ENCODE data around the gene SV2B.

DNA sequence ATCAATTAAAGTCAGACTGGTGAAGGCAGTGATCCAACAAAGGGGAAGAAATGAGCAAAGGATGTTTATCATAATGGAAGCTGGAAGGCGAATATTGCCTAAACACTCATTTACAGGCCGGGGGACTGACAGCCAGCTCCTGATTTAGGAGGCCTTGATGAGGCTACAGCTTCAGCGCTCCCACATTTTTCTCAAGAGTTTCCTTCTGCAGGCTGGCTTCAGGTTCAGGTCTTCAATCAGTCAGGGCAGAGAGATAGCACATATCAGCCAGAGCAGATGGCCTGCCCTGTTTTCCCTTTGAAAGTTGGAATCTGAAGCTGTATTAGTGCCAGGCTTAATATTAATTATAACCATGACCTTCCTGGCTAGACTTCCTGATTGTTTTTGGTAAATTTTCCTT is 218.9 kb downstream of the SV2B start:
- TF ChIP-seq, protein P1, sequence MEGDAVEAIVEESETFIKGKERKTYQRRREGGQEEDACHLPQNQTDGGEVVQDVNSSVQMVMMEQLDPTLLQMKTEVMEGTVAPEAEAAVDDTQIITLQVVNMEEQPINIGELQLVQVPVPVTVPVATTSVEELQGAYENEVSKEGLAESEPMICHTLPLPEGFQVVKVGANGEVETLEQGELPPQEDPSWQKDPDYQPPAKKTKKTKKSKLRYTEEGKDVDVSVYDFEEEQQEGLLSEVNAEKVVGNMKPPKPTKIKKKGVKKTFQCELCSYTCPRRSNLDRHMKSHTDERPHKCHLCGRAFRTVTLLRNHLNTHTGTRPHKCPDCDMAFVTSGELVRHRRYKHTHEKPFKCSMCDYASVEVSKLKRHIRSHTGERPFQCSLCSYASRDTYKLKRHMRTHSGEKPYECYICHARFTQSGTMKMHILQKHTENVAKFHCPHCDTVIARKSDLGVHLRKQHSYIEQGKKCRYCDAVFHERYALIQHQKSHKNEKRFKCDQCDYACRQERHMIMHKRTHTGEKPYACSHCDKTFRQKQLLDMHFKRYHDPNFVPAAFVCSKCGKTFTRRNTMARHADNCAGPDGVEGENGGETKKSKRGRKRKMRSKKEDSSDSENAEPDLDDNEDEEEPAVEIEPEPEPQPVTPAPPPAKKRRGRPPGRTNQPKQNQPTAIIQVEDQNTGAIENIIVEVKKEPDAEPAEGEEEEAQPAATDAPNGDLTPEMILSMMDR (IDR thresholded peaks at IDR 0.05): no peak
- TF ChIP-seq TCF7 (CRISPR knock-in tag; IDR thresholded peaks at IDR 0.05; ENCODE audit: low read depth) (no peak), IRF2 (CRISPR knock-in tag; IDR thresholded peaks at IDR 0.05; ENCODE audit: borderline replicate concordance, low read depth) (no peak), NR2C2 (CRISPR knock-in tag; IDR thresholded peaks at IDR 0.05) (no peak), CREM (CRISPR knock-in tag; IDR thresholded peaks at IDR 0.05) (no peak), CREB1 (CRISPR knock-in tag; IDR thresholded peaks at IDR 0.05) (no peak)
- TF ChIP-seq, protein P2, sequence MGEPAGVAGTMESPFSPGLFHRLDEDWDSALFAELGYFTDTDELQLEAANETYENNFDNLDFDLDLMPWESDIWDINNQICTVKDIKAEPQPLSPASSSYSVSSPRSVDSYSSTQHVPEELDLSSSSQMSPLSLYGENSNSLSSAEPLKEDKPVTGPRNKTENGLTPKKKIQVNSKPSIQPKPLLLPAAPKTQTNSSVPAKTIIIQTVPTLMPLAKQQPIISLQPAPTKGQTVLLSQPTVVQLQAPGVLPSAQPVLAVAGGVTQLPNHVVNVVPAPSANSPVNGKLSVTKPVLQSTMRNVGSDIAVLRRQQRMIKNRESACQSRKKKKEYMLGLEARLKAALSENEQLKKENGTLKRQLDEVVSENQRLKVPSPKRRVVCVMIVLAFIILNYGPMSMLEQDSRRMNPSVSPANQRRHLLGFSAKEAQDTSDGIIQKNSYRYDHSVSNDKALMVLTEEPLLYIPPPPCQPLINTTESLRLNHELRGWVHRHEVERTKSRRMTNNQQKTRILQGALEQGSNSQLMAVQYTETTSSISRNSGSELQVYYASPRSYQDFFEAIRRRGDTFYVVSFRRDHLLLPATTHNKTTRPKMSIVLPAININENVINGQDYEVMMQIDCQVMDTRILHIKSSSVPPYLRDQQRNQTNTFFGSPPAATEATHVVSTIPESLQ (CRISPR knock-in tag; IDR thresholded peaks at IDR 0.05): no peak
- TF ChIP-seq, protein P3, sequence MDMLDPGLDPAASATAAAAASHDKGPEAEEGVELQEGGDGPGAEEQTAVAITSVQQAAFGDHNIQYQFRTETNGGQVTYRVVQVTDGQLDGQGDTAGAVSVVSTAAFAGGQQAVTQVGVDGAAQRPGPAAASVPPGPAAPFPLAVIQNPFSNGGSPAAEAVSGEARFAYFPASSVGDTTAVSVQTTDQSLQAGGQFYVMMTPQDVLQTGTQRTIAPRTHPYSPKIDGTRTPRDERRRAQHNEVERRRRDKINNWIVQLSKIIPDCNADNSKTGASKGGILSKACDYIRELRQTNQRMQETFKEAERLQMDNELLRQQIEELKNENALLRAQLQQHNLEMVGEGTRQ (CRISPR knock-in tag; IDR thresholded peaks at IDR 0.05): no peak

Data from WTC11 (cell line).